Neural progenitor cell (in vitro differentiated cells): ENCODE data around the gene RFXAP.

Experiments
- EZH2 ChIP-seq: fragments of 200-600 bp; sonication (generic); IDR thresholded peaks from 2 replicates; pipeline ENCODE4 v1.6.1; 2017; ENCODE audit warnings: antibody characterized with exemption, mild to moderate bottlenecking, moderate library complexity
- EZH2phosphoT487 ChIP-seq: fragments of 200-600 bp; sonication (generic); IDR thresholded peaks from 2 replicates; pipeline ENCODE4 v1.6.1; 2017; ENCODE audit warnings: antibody characterized with exemption
- TF ChIP-seq, protein P1 (sequence below): fragments of 200-600 bp; sonication (generic); IDR thresholded peaks from 2 replicates; pipeline ENCODE4 v1.5.1; 2017; ENCODE audit warnings: antibody characterized with exemption, mild to moderate bottlenecking

DNA sequence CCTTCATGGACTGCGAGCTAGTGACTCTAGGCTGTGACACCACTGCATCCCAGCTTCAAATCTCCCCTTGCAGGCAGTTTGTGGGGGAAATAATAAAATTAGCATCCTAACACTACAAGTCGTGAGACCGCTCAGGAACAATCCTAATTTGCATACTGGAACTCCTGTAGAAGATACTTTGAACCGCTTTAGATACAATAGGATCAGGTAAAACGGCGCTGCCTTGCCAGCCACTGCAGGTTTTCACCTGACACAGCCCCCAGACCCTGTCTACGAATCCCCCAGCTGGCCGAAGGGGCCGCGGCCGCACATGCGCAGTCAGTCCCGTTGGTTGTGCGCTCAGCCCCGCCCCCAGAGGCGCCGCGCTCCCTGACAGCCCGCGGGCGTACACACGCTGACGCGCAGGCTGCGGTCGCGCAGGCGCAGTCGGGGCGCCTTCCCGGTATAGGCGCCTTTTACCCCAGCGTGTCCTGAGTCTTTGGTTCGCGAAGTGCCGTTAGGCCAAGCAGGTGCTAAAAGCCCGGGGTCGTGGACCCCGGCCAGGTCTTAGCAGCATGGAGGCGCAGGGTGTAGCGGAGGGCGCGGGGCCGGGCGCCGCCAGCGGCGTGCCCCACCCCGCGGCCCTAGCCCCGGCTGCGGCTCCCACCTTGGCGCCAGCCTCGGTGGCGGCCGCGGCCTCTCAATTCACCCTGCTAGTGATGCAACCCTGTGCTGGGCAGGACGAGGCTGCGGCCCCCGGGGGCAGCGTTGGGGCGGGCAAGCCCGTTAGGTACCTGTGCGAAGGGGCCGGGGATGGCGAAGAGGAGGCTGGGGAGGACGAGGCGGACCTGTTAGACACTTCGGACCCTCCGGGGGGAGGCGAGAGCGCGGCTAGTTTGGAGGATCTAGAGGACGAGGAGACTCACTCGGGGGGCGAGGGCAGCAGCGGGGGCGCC is at the start of gene RFXAP:
- TF ChIP-seq, protein P1, sequence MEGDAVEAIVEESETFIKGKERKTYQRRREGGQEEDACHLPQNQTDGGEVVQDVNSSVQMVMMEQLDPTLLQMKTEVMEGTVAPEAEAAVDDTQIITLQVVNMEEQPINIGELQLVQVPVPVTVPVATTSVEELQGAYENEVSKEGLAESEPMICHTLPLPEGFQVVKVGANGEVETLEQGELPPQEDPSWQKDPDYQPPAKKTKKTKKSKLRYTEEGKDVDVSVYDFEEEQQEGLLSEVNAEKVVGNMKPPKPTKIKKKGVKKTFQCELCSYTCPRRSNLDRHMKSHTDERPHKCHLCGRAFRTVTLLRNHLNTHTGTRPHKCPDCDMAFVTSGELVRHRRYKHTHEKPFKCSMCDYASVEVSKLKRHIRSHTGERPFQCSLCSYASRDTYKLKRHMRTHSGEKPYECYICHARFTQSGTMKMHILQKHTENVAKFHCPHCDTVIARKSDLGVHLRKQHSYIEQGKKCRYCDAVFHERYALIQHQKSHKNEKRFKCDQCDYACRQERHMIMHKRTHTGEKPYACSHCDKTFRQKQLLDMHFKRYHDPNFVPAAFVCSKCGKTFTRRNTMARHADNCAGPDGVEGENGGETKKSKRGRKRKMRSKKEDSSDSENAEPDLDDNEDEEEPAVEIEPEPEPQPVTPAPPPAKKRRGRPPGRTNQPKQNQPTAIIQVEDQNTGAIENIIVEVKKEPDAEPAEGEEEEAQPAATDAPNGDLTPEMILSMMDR = peak; percentile 22
- no peak for TF ChIP-seq EZH2phosphoT487
- TF ChIP-seq EZH2 = no peak
